Adrenal gland (tissue), 5 donors: Measurements from ENCODE around the gene VEZT.

Experiments used
- POLR2A ChIP-seq, 2 donors: fragments of 450-650 bp; IDR thresholded peaks; one replicate each; pipeline ENCODE4 v1.6.1; 2017; ENCODE audit warnings: antibody characterized with exemption in 2 of 2, mild to moderate bottlenecking in 2 of 2, moderate library complexity in 1 of 2
- TF ChIP-seq, protein P1 (sequence below), 6 experiments: fragments of 450-650 bp in 4 of 6; fragments of 200-600 bp in 2 of 6; sonication (generic) in 1 of 6; IDR thresholded peaks; 1 replicate in 5 of 6; 2 replicates in 1 of 6; pipeline versions ENCODE4 v1.5.1 to v1.8.0; 2016 to 2021; ENCODE audit warnings: antibody characterized with exemption in 6 of 6, mild to moderate bottlenecking in 2 of 6, moderate library complexity in 1 of 6
- donor health status: DM: no; HTN: no; CAD: no.

DNA sequence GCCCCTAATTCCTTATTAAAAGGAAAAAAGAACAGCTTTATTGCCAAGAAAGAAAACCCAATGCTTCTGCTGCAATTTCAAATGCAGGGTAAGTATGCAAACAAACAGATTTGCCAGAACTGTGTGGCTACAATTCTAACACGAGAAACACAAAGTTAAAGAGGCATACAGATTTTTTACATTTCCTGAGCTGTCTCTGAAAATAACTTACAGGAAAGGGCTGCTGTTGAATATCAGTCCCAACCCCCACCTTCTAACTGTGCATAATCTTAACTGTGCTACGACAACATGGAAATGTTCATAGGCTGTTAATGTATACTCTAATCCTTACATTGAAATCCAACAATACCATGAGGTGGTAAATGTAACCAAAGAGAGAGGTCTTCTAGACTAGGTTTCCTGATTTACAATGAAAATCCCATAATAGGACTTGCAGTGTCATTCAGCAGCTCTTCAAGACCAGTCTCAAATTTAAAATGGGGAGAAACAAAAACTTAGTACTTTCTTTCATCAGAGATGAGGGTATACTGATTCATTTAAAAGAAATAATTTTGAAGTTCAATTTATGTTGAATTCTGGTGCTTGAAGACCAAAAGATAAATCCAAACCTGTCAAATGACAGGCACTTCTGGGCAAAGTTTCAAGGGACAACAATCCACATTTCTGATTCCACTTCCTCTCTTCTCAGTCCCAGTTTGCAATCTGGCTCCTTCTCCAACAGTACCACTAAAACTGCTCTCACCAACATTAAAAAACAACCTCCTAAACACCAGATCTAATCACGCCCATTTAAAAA, 14.7 kb upstream of the VEZT start:
- TF ChIP-seq, protein P1, sequence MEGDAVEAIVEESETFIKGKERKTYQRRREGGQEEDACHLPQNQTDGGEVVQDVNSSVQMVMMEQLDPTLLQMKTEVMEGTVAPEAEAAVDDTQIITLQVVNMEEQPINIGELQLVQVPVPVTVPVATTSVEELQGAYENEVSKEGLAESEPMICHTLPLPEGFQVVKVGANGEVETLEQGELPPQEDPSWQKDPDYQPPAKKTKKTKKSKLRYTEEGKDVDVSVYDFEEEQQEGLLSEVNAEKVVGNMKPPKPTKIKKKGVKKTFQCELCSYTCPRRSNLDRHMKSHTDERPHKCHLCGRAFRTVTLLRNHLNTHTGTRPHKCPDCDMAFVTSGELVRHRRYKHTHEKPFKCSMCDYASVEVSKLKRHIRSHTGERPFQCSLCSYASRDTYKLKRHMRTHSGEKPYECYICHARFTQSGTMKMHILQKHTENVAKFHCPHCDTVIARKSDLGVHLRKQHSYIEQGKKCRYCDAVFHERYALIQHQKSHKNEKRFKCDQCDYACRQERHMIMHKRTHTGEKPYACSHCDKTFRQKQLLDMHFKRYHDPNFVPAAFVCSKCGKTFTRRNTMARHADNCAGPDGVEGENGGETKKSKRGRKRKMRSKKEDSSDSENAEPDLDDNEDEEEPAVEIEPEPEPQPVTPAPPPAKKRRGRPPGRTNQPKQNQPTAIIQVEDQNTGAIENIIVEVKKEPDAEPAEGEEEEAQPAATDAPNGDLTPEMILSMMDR (IDR thresholded peaks at IDR 0.05), result no peak
- peak in 1 of 2 donors; percentile 50 for TF ChIP-seq POLR2A (IDR thresholded peaks at IDR 0.05)
